Right lobe of liver (tissue), 4 donors: Measurements from ENCODE around the gene KRT39.

Experiments
- CTCF ChIP-seq, 4 donors: fragments of 200-600 bp in 3 of 4; fragments of 450-650 bp in 1 of 4; IDR thresholded peaks; one replicate each; pipeline versions ENCODE4 v1.5.1 to v1.8.0; 2016 to 2022; ENCODE audit warnings: antibody characterized with exemption in 4 of 4, mild to moderate bottlenecking in 2 of 4
- POLR2A ChIP-seq: fragments of 450-650 bp; IDR thresholded peaks from one replicate; pipeline ENCODE4 v1.6.1; 2017; ENCODE audit warnings: antibody characterized with exemption, mild to moderate bottlenecking
- donor health status: DM: no; HTN: no; CAD: no.
- donor health status: DM: no; HTN: no; CAD: no.
- donor health status: DM: no; HTN: yes; CAD: no.

GRCh38 chr17:41013181-41013580 is 46.4 kb upstream of the KRT39 start:
- no peak for TF ChIP-seq CTCF (IDR thresholded peaks at IDR 0.05)
- TF ChIP-seq POLR2A = no peak
